ENCODE results near the gene PRKCB.

PRKCB gene

GRCh38 chr16:23902034-23902747 is 66.4 kb downstream of the PRKCB start:
- no peak for TF ChIP-seq CTCF (IDR thresholded peaks at IDR 0.05; ENCODE audit: control insufficient read depth, extremely low read depth, insufficient read depth)
- no peak overlapping the region for H3K4me3 ChIP-seq (ENCODE audit: low read depth, low read length)
- no peak for DNase-seq (ENCODE audit: low read depth)

DNA sequence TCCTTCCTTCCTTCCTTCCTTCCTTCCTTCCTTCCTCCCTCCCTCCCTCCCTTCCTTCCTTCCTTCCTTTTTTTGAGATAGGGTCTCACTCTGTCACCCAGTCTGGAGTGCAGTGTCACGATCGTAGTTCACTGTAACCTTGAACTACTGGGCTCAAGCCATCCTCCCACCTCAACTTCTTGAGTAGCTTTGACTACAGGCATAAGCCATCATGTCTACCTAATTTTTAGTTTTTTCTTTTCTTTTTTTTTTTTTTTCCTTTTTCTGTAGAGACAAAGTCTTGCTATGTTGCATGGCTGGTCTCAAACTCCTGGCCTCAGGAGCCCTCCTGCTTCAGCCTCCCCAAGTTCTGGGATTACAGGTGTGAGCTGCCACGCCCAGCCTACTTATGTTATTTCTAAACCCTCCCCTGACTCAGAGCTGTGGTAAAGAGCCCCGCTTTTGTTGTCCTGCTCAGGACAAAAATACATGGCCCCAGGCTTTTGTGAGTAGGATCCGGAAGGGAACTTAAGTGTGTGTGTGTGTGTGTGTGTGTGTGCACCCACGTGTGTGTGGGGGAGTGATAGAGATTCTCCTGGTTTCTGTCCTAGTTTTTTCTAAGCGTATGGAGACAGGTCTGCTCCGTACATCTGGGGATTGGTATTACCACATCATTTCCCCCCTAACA is 67.1 kb downstream of the PRKCB start:
- no peak overlapping the region for H3K4me3 ChIP-seq (ENCODE audit: low read depth, low read length)
- DNase-seq (ENCODE audit: low read depth) = no peak
- no peak for TF ChIP-seq CTCF (IDR thresholded peaks at IDR 0.05; ENCODE audit: control insufficient read depth, extremely low read depth, insufficient read depth)

DNA sequence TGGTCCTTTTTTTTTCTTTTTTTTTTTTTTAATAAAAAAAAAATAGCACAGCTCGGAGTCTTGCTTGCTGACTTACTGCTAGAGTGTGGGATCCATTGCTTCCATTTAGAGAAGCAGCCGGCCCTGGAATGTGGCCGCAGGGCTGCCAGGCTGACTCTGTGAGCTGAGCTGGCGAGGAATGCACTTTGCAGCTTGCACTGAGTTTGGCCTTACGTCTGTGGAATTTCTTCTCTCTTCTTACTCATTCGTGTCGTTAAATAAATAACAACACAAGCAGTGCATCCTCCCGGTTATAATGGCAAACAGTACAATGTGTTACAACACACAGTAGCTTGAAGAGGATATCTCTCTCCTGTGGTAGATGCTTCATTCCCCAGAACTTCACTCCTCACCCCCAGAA is 69.2 kb downstream of the PRKCB start:
- DNase-seq (ENCODE audit: low read depth) = no peak
- TF ChIP-seq CTCF (IDR thresholded peaks at IDR 0.05; ENCODE audit: control insufficient read depth, extremely low read depth, insufficient read depth) = no peak

DNA sequence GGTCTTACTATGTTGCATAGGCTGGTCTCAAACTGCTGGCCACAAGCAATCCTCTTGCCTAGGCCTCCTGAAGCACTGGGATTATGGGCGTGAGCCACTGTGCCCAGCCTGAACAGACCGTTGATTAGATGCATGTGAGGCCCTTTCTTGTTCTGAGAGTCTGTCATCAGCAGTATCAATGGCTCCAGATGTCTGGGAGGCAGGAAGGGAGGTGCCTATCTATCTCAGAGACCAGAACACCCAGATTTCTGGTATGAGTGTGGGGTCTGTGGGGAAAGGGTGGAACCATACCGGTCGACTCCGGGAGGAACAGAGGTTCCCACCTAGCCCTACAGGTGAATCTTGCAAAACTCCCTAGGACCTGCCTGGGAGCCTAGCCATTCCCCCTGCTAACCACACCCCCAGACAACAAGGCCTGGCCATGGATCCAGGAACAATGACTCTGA is 71.7 kb downstream of the PRKCB start:
- no peak for DNase-seq (ENCODE audit: low read depth)
- H3K4me3 ChIP-seq (ENCODE audit: low read depth, low read length) = no peak overlapping the region
- TF ChIP-seq CTCF (IDR thresholded peaks at IDR 0.05; ENCODE audit: control insufficient read depth, extremely low read depth, insufficient read depth) = no peak

More for the DNA sequence above, 69.2 kb downstream of the PRKCB start:
- no peak overlapping the region for H3K4me3 ChIP-seq (ENCODE audit: low read depth, low read length)

DNA sequence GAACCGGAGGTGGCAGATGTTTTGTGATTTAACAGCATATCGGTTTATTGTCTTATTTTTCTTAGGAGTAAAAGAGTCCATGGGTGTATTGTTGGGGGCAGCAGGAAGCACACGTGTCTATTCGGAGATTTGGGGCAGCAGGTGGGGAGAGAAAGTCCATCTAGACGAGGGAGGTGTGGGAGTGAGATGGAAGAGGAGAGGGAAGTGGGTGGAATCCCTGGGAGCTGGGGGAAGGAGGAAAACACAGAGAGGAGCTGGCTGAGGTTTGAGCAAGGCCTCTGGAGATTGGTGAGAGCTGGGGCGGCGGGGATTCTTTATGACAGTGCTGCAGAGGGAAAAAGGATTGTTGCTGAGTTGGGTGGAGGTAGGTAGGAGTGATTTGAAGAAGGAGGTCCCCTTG is 72.1 kb downstream of the PRKCB start:
- no peak overlapping the region for H3K4me3 ChIP-seq (ENCODE audit: low read depth, low read length)
- TF ChIP-seq CTCF (IDR thresholded peaks at IDR 0.05; ENCODE audit: control insufficient read depth, extremely low read depth, insufficient read depth) = no peak
- no peak for DNase-seq (ENCODE audit: low read depth)

- DNase-seq (ENCODE audit: low read depth) = peak; percentile 7
- TF ChIP-seq CTCF (IDR thresholded peaks at IDR 0.05; ENCODE audit: control insufficient read depth, extremely low read depth, insufficient read depth) = no peak
- H3K4me3 ChIP-seq (ENCODE audit: low read depth, low read length) = no peak overlapping the region
These were observed 73.0 kb downstream of the PRKCB start for GRCh38 chr16:23908790-23909189.

All from LNCaP clone FGC (cell line).